ENCODE measurements around the gene GATB.

GRCh38 chr4:151783867-151784266, 23.1 kb upstream of the GATB start:
- TF ChIP-seq, protein P1, sequence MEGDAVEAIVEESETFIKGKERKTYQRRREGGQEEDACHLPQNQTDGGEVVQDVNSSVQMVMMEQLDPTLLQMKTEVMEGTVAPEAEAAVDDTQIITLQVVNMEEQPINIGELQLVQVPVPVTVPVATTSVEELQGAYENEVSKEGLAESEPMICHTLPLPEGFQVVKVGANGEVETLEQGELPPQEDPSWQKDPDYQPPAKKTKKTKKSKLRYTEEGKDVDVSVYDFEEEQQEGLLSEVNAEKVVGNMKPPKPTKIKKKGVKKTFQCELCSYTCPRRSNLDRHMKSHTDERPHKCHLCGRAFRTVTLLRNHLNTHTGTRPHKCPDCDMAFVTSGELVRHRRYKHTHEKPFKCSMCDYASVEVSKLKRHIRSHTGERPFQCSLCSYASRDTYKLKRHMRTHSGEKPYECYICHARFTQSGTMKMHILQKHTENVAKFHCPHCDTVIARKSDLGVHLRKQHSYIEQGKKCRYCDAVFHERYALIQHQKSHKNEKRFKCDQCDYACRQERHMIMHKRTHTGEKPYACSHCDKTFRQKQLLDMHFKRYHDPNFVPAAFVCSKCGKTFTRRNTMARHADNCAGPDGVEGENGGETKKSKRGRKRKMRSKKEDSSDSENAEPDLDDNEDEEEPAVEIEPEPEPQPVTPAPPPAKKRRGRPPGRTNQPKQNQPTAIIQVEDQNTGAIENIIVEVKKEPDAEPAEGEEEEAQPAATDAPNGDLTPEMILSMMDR (IDR thresholded peaks at IDR 0.05 in 4 of 5, conservative IDR thresholded peaks at IDR 0.05 in 1 of 5): no peak
- TF ChIP-seq POLR2A (IDR thresholded peaks at IDR 0.05): no peak

Measured in gastrocnemius medialis (tissue), 4 donors.